ENCODE data around the gene MAPK10.
"Not testable (repeated sequence)": the region's sequence is repeated elsewhere in the genome, so short reads cannot be mapped to it uniquely, and the experiment has no call there.

MAPK10 gene

DNA sequence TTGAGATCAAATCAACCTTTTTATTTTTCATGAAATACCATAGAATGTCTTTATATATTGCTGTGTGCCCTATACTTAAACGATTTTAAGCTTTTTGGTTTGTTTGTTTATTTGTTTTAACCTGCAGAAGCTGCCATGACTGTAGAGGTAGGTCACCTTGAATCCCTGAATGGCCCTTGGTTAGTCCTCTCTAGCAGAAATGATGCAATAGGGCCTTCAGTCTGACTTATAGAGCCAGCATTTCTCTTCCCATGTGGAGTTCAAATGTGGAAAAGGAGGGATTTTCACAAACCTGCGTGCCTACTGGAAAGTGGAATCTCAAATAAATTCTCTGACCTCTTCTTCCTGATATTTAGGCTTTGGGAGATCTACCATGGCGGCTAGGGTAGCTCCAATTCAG, 327.9 kb downstream of the MAPK10 start:
- no peak for DNase-seq

DNA sequence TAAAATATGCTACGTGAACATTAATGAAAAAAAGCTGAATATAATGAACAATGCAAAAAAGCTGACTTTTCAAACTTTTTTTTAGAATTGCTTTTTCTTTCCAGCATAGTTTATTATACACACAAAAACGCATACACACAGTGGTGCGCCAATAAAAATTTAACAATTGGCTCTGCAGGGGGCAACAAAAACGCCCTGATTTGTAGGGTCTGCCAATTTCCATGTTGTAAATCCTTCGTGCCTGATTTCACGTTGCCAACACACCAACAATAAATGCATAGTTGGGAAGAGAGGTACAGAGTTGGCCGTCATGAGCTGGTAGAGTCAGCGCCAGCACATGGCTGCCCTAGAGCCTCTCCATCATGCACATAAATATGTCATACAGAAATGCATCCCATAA, 333.1 kb downstream of the MAPK10 start:
- no peak for DNase-seq

DNA sequence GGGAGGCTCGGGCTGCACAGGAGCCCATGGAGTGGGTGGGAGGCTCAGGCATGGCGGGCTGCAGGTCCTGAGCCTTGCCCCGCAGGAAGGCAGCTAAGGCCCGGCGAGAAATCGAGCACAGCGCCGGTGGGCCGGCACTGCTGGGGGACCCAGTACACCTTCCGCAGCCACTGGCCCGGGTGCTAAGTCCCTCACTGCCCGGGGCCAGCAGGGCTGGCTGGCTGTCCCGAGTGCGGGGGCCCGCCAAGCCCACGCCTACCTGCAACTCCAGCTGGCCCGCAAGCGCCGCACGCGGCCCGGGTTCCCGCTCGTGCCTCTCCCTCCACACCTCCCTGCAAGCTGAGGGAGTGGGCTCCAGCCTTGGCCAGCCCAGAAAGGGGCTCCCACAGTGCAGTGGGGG, 338.2 kb downstream of the MAPK10 start:
- not testable (repeated sequence) for DNase-seq

DNA sequence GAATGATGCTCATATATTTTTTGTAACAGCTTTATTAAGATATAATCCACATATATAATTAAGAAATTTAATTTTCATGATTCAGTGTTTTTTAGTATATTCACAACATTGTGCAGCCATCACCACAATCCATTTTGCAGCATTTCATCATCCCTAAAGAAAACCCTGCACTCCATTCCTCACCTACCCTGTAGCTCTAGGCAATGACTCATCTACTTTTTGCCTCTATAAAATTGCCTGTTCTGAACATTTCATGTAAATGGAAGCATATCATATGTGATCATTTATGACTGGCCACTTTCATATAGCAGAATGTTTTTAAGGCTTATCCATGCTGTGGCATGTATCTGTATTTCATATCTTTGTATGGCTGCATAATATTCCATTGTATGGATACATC, 339.9 kb downstream of the MAPK10 start:
- DNase-seq, result no peak

DNA sequence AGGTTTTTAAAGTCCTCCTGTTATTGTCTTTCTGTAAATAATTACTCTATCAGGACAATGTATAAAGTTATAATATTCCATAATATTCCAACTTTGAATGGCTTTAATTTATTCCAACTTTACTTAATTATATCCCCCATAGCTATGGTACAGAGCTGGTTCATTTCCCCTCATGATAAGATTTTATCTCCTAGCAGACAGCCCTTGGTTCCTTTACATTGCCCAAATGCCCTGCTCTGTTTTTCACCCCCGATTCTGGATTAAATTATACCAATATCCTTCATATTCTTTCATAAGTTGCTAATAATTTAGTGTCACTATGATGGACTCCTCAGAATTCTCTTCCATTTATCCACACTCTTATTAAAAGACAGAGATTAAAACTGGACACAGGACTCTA, 340.5 kb downstream of the MAPK10 start:
- DNase-seq, result no peak

DNA sequence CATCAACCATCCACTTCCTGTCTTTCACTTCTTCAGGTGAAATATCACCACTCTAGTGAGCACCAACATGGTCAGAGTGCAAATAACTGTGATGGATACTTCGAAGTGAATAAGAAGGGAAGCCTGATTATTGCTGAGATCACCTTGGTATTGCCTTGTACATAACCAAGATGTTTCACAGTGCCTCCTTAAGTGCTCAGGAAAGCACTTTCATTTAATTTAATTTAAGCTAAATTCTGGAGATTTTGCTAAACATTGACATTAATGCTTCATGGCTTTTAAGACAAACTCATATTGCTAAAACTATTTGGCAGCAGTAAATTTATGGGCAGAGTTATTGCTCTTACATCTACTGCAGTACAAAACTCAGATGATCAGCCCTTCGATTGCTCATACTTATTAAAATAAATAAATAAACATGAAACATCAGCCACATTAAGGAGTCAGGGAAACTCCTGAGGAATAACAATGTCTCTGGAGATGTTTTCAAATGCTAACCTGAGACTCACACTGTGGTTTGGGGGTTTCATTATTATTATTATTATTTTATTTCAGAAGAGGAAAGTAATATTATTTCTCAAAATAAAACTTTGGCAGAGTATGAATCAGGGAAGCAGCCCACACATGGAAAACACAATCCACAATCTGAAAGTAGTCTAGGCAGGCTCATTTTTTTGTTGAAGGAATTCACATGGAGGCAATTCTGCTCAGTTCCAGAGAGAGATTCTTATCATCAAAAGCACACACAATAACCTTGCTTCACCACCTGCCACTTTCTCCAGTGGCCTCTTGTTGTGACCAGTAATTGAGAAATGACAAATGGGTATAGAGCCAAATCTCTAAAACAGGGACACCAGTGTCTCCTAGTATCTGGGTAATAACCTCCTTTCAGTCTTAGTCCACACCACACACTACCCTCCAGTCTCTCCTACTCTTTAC, 344.2 kb downstream of the MAPK10 start:
- no peak for DNase-seq

DNA sequence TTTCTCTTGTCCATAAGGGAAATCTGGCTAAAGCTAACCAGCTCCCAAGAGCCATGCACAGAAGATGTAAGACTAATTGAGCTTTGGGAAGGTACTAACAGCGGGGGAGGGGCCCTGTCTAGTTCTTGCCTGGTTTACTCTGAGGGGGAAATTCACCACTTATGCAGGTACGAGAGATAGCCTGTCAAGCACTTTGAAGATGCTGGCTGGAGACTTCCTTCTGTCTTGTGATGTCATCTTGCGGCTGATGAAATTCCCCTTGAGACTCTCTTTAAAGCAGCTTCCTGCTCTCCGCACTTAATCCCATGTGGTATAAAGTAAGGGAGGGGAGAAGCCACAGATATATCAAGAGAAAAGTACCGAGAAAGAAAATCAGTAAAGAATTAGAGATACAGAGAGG, 345.3 kb downstream of the MAPK10 start:
- no peak for DNase-seq

DNA sequence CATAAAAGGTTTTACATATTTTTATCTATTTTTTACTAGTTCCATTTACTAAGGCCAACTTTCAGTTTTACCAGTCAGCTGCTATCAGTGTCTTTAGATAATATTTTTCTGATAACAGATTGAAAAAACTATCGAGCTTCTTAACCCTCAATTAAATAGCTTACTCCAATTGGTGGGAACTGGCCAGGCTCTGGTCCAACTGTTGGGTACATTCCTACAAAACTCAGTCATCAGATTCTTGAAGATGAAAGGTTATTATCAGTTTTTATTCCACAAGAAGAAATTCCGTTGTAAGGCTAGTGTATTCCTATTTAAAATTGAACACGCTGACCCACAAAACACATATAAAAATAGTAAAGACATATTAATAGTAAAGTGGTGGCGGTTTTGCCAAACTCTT, 346.2 kb downstream of the MAPK10 start:
- no peak for DNase-seq

DNA sequence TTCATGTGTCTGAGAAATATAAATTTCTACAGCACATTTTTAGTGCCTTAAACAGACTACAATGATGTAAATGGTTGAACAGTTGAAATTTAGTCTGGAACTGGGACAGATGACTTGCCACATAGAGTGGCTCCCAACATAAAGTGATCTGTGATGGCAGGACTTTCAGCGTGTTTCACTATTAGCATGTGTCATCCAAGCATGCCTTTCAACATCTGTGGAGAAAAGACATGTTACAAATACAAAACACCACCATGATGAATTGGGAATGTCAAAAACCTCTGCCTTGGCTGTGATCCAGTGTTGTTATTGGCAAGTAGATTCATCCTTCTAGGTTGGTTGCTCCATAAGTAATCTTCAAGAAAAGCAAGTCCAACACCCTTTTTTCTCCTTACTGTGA, 348.7 kb downstream of the MAPK10 start:
- DNase-seq, result no peak

DNA sequence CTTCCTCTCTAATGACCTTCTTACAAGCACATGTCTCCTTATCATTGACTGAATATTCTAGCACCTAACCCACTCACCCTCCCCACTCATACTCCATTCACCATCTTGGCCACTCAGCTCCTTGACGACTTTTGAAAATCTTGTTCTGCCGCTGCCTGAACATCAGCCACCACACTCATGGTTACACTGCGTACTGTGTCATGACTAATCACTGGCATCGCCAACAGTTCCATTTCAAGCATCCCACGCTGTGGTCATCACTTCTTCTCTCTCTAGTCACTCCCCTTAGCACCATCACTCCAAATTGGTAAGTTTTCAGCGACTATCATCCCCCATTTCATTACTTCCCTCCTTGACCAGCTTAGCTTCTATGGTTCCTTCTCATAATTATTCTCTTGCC, 352.8 kb downstream of the MAPK10 start:
- no peak for DNase-seq

DNA sequence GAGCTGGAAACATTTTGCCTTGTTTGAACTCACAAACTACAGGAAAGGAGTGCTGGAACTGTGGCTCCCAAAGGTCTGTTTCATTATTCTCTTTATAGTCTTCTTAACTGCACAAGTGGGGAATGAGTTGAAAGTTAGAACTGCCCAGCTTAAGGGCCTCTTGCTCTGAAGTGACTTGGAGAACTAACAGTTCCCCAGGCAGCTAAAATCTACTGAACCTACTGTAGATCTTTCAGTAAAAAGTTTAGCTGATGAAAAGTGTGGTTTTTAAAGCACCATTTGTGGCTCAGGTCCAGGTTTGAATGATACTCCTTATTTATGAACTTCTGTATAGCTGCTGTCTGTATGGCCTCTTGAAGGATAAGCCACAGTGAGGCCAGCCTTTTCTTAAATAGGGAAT, 353.8 kb downstream of the MAPK10 start:
- no peak for DNase-seq

DNA sequence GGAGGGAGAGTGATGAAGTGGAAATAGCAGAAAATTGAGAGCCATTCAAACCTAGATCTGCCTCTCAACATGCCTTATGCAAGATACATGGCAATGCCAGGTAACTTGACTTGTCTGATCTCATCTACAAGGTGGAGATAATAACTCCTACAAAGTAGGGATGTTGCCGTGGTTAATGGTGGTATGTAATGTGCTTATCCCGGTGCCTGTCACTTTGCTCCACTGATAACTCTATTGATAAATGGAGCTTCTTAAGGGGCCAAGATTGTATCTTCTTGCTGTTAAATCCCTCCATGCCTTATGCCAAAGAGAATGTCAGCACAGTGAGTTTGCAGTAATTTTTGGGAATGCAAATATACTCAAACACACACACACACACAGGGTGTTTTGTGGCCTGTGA, 355.8 kb downstream of the MAPK10 start:
- DNase-seq, result no peak

DNA sequence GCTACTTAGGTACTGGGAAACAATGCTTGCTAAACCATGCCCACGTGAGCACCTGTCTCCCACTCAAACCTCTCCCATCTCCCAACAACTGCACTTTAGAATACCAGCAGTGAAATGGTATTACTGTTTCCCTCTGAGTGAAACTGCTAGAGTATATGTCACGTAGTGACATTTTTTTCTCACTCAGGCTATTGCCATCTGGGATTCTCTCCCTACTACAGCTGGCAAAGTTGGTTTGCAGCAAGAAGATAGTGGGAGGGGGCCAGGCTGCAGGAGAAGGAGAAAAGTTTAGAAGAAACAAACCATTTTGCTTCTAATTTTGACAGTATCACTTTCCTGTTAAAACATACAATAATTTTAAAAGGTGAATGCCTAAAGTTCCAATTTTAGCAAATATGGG, 358.3 kb downstream of the MAPK10 start:
- DNase-seq, result no peak

DNA sequence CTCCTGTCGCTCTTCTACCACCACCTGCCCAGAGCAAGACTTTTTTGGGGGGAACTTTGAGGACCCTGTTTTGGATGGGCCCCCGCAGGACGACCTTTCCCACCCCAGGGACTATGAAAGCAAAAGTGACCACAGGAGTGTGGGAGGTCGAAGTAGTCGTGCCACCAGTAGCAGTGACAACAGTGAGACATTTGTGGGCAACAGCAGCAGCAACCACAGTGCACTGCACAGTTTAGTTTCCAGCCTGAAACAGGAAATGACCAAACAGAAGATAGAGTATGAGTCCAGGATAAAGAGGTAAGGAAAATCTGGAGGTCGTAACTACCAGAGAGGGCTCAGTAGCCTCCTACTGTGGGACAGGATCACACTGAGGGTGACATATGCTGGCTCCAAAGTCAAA, 364.5 kb downstream of the MAPK10 start:
- DNase-seq, result no peak

DNA sequence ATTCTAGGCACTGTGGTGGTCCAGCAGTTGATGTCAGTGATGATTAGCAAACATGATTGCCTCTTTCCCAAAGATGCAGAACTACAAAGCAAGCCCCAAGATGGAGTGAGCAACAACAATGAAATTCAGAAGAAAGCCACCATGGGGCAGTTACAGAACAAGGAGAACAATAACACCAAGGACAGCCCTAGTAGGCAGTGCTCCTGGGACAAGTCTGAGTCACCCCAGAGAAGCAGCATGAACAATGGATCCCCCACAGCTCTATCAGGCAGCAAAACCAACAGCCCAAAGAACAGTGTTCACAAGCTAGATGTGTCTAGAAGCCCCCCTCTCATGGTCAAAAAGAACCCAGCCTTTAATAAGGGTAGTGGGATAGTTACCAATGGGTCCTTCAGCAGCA, 365.3 kb downstream of the MAPK10 start:
- no peak for DNase-seq

DNA sequence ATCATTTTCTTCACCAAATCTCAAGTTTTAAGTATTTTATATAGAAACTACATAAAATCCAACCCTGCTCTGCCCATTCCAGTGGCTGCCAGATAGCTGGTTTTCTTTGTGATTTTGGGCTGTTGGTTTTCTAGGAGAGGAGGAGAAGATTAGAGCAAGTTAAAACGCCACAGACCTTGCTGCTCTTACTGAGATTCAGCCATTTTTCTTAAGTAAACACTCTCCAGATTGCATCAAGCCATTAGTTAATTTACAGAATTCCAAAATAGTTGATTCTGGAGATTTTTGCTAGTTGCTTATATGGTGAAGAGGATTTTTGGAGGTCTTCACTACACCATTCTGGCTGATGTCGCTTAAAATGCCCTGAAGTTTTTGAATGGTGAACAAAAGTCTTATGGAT, 366.2 kb downstream of the MAPK10 start:
- DNase-seq, result no peak

DNA sequence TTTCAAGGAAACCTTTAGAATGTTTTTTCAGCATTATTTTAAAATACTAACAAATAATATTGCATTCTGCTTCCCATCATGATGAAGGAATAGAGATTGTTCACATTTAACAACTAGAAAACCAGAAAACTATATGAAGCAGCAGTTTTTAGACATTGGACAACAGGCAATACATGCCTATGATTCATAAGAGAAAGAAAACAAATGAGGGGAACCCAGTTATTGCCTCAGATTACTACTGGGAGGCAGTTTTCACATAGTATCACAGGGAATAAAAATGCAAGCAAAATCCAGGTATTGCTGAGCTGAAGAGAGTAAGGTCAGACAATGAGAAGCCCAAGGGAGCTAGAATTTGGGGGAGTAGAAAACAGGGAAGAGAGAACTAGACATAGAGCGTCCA, 373.6 kb downstream of the MAPK10 start:
- DNase-seq, result no peak

DNA sequence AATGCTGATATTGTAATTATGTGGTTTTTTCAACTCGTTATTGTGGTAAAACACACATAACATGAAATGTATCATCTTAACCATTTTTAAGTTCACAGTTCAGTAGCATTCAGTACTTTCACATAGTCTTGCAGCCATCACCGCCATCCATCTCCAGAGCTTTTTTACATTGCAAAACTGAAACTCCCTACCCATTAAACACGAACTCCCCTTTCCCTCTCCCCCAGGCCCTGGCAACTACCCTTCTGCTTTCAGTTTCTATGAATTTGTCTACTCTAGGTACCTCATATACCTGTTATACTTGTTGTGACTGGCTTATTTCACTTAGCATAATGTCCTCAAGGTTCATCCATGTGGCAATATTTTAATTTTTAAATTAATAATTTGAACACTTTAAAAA, 380.6 kb downstream of the MAPK10 start:
- no peak for DNase-seq

DNA sequence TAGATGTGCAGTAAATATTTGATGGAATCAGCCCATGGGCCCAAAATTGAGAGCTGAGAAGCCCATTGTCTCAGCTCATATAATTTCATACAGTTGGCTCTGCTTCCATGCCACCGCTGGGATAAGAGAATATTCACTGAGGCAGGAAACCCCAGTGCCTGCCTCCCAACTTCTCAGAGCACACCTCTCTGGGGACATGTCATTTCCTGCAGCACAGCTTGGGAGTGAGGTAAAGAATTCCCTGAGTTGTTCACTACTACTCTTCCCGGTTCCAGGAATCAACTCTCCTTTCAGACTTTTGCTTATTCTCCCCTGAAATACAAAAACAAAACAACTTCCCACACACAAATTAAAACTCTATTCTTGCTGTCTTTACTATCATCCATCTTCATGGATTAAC, 389.3 kb downstream of the MAPK10 start:
- no peak for DNase-seq

DNA sequence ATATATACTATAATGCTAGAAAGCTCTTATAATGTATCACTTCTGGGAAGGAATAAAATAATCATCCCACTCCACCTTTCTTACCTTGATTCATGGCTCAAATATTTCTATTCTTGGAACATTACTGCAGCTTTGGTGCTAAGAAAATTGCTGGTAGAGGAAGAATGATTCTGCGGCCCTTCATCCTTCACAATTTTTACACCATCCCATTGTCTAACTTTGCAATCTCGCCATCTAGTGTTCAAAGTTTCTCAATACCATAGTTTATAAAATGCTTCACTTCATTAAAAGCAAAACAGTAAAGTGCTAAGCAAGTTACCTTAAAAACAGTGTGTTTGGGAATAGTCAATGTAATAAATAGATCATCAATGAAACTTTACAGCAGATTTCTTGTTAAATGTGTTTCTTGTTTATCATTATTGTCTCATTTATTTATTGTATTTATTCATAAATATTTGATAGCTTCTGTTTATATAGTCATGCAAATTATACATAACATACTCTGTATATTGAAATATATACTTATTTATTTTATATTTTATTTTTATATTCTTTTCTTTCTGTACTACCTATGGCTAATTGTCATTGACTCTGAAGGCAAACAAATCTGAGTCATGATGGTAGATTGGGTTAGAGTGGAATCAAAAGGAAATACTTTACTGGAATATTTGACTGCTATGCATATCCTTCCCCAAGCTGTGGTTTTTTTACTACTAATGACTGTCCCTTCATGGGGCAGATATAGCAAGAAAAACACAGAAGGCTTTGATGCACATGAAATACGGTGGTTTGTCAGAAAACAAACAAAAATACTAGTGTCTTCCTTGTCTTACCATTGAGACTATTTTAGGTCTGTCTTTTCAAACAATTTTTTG, 390.7 kb downstream of the MAPK10 start:
- DNase-seq, result no peak

DNA sequence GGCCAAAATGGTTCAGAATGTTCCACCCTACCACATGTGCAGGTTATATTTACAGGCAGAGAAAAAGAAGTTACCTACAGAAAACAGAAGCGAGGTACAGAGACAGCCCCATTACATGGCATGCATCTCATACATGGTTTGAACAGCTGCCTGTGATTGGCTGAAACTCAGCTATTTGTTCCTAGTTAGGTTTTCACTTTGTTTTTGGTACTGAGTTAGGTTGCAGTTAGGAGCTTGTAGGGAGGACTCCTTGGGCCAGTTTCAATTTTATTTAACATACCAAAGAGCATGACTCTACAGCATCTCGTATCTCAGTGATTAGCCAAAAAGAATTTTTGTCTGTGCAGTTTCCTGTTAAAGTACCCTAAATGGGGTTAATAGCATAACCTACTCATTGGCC, 392.0 kb downstream of the MAPK10 start:
- no peak for DNase-seq

DNA sequence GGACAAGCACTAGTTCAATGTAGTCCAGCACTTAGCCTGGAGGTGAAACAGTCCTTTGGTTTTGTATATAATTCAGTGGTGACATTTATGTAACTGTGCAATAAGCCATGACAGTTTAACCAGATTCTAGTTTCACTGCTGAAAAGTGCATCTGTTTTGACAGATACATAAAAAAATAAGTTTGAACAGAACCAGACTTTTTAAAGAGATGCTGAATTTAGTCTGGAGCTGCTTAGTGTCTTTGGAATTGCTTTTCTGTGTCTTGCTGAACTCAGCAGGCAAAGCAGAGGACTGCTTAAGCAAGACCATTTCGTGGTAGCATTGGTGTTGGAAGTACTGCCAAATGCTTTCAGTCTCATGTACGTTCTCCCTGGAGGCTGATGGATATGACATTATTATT, 393.5 kb downstream of the MAPK10 start:
- DNase-seq, result no peak

DNA sequence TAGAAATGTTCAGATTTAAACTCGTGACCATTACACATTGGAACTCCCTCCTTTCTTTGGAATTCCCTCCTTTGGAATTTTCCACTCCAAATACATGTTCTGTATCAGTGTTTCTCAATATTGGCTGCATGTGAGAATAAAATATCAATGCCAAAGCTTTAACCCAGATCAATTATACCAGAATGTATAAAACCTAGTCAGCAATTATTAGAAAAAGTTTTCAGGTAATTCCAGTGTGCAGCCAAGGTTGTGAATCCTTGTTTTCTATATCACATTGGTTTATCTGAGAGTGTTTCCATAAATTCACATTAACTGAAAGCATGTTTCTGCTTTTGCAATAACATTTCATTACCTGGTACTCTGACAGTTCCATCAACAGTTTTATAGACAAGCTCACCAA, 394.3 kb downstream of the MAPK10 start:
- DNase-seq, result no peak

DNA sequence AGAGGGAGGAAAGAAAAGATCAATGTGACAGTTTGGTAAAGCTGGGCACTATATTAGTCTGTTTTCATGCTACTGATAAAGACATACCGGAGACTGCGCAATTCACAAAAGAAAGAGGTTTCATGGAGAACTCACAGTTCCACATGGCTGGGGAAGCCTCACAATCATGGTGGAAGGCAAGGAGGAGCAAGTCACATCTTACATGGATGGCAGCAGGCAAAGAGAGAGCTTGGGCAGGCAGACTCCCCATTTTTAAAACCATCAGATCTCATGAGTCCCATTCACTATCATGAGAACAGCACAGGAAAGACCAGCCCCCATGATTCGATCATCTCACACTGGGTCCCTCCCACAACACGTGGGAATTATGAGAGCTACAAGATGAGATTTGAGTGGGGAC, 394.8 kb downstream of the MAPK10 start:
- DNase-seq, result not testable (repeated sequence)
